ENCODE results near the gene MYOZ1. TPM values are rescaled to one million over a fixed set of nuclear protein-coding genes. Genes with fewer than 3 reads are reported as not detected.

Gene MYOZ1
- total and polyA plus RNA-seq, 2 of the 8 experiments (the other 6 are each of a cell fraction or from before 2014, with no cell fraction given) = 2.6 to 3.3 TPM

DNA sequence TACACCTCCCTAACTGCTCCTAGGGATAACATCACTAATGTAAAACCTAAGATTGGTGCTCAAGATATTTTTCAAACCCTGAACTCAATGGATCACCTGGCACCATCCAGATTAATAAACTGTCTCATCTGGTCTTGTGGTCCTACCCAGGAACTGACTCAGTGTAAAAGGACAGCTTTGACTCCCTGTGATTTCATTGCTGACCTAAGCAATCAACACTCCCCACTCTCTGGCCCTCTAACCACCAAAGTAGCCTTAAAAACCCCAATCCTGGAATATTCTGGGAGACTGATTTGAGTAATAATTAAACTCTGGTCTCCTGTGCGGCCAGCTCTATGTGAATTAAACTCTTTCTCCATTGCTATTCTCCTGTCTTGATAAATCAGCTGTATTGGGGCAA lies 43.9 kb downstream of the MYOZ1 start (continued):
- TF ChIP-seq CHD7 (IDR thresholded peaks at IDR 0.05; ENCODE audit: insufficient replicate concordance, low read length) = no peak
